ENCODE data around the gene RNF157.

GRCh38 chr17:76260220-76260619 is 19.9 kb upstream of the RNF157 start:
- TF ChIP-seq CTCF (IDR thresholded peaks at IDR 0.05) (no peak), POLR2A (IDR thresholded peaks at IDR 0.05) (no peak)

Measured in heart left ventricle (tissue), 13 donors.